Lung microvascular endothelial cell (primary cell): ENCODE data around the gene SLC47A2. TPM values are rescaled to one million over a fixed set of nuclear protein-coding genes. Genes with fewer than 3 reads are reported as not detected.
A peak's percentile ranks its signal among the peaks of the same experiment; 100 is the strongest.
"Not testable (repeated sequence)": the region's sequence is repeated elsewhere in the genome, so short reads cannot be mapped to it uniquely, and the experiment has no call there.

ENCODE experiments used
- DNase-seq, 2 donors: peaks; one replicate each; pipeline versions ENCODE4 v3.0.0 to v3.0.0-alpha.2; 2010; ENCODE audit warnings: low read depth in 2 of 2
- total RNA-seq: library from RNA; depleted of rRNA; stranded (reverse); fragments of >200 nt; gene quantifications from 2 replicates; pipeline ENCODE4 v1.2.1, GENCODE V29; 2014

SLC47A2 gene, protein sequence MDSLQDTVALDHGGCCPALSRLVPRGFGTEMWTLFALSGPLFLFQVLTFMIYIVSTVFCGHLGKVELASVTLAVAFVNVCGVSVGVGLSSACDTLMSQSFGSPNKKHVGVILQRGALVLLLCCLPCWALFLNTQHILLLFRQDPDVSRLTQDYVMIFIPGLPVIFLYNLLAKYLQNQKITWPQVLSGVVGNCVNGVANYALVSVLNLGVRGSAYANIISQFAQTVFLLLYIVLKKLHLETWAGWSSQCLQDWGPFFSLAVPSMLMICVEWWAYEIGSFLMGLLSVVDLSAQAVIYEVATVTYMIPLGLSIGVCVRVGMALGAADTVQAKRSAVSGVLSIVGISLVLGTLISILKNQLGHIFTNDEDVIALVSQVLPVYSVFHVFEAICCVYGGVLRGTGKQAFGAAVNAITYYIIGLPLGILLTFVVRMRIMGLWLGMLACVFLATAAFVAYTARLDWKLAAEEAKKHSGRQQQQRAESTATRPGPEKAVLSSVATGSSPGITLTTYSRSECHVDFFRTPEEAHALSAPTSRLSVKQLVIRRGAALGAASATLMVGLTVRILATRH
- total RNA-seq = not detected in 2 replicates

- no peak for DNase-seq
These were observed at the start of gene SLC47A2 for GRCh38 chr17:19716108-19717030. Gene SLC47A2 (minus strand): TSS chr17:19716584. CDS start chr17:19716555, 29 bp downstream.

GRCh38 chr17:19766016-19766415 is 49.6 kb upstream of the SLC47A2 start:
- DNase-seq = no peak

GRCh38 chr17:19763991-19764390 is 47.6 kb upstream of the SLC47A2 start:
- not testable (repeated sequence) for DNase-seq

GRCh38 chr17:19763416-19763815 is 47.0 kb upstream of the SLC47A2 start:
- DNase-seq = no peak

DNA sequence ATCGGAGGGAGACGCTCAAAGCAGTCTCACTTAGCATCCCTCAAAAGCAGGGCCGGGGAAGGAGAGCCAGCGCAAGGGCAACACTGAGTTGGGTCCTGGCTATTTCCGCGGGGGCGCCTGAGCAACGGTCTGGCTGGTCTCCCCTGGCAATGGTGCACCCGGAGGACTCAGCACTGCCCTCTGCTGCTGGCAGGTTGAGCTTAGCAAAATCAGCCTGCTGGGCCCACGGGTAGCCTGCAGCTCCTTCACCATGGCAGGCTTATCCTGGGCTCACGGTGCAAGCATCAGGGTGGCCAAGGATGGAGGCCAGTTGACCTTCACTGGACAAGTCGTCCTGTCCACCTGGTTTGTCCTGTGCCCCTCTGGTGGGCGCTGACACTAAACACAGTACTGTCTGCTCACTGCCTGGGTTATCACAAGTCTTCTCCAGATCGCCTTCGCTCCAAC is 46.2 kb upstream of the SLC47A2 start:
- peak; percentile 73 to 84 for DNase-seq

- no peak for DNase-seq
These were observed 44.4 kb upstream of the SLC47A2 start for GRCh38 chr17:19760746-19761145.

- DNase-seq = no peak
These were observed 43.5 kb upstream of the SLC47A2 start for GRCh38 chr17:19759568-19760549.

- no peak for DNase-seq
These were observed 41.3 kb upstream of the SLC47A2 start for GRCh38 chr17:19757536-19758180.

DNA sequence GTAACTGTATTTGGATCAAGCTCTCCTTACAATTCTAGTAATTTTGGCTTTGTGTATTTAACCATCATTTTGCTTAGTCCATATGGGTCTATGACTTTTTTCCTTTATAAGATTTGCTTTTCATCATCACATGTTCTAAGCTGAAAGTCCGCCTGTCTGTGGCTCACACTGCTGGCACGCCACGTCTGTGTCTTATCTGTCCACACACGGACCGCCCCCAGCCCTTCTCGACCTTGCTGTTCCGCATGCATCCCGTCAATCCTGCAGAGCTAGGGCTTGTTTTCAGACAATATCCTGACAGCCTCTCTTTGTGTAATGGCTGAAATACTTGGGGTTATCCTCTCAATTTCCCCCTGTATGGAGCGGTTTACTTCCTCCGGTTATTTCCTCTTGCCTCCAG is 40.2 kb upstream of the SLC47A2 start:
- DNase-seq = peak in 1 of 2 donors; percentile 73

DNA sequence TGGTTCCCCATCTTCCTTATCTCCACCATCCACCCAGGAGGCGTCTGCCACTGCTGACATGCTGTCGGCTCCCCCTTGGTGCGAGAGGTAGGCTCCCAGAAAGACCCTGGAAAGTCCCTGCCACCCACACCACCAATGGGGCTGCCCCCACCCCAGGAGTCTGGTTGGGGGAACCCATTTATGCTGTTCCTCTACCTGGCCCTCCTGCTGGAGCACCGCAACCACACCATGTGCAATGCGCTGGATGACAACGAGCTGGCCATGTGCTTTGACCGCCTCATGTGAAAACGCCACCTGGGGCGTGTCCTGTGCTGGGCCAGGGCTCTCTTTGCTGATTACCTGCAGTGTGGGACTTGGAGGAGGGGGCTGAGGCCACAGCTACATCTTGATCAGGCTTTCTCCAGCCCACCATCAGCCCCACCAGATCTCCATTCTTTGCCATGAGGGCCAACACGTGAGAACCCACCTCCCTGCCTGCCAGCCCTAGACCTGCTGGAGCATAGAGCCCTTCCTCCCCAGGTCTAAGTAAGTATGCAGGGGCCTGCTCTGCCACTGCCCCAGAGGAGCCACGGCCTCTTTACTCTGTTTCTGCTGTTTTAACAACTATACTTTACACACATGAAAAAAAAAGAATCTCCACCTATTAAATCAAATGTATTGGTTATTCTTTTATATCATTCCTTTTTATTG is 39.6 kb upstream of the SLC47A2 start:
- DNase-seq = no peak

GRCh38 chr17:19755392-19755791 is 39.0 kb upstream of the SLC47A2 start:
- DNase-seq = no peak

GRCh38 chr17:19753661-19754463 is 37.5 kb upstream of the SLC47A2 start:
- no peak for DNase-seq

- peak; percentile 90 to 91 for DNase-seq
These were observed 36.7 kb upstream of the SLC47A2 start for GRCh38 chr17:19753051-19753509.

DNA sequence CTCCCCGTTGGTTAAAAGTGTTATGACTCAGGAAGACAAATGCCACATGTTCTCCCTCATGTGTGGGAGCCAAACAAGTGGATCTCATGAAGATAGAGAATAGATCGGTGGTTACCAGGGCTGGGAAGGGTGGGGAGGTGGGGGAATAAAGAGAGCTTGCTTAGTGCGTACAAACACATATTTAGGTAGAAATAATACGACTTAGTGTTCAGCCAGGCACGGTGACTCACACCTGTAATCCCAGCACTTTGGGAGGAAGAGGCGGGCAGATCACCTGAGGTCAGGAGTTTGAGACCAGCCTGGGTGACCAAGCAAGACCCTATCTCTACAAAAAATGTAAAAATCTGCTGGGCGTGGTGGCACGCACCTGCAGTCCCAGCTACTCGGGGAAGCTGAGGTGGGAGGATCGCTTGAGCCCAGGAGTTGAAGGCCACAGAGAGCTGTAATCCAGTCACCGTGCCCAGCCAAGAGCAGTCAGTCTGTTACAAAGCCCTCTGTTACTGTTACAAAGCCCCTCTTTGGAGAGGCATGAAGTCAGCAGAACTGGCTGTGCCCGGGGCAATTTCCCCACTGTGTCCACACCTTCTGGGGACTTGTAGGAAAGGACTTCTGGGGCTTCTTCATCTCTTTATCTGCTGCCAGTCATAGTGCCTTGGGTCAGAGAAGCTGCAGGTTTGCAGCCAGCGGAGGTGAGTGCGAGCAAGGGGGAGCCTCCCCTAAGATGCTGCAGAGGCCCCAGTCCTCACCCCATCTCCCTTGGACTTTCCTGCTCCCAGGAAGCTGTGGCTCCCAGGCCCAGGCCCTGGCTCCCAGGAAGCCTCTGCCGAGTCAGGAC is 36.0 kb upstream of the SLC47A2 start:
- DNase-seq = no peak

GRCh38 chr17:19750835-19751234 is 34.5 kb upstream of the SLC47A2 start:
- DNase-seq = peak in 1 of 2 donors; percentile 18

GRCh38 chr17:19750020-19750572 is 33.7 kb upstream of the SLC47A2 start:
- no peak for DNase-seq

DNA sequence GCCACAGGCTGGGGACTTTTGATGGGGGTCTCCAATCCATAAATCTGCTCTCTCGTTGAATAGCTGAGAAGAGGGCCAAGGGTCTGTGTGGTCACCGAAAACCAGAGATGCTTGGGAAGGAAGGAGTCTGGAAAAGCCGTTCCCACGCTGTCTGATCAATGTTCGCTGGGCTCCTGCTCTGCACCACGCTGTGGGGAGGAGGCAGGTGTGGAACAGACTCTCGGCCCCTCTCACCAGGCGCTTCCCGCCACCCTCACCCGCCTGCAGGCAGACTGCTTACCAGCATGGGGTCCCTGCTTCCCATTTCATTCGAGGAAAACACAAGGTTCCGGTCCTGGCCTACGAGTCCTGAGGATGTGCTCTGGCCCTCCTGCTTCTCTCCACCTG is 32.4 kb upstream of the SLC47A2 start:
- DNase-seq = no peak
